PC-3 (cell line): Measurements from ENCODE around the gene SMNDC1. TPM values are rescaled to one million over a fixed set of nuclear protein-coding genes. Genes with fewer than 3 reads are reported as not detected.

Experiments
- ATAC-seq: fragments of 200-7000 bp; cut with Tn5 transposase; 2 replicates; pipeline ENCODE4 v1.9.1; 2020; ENCODE audit warnings: mild to moderate bottlenecking, moderate library complexity
- BruUV-seq: library from RNA; stranded (reverse); fragments of 400-500 nt; replicated peaks from 2 replicates; lab custom pipeline; 2021; lab: Mats Ljungman, UMichigan
- CTCF ChIA-PET: fragments of 300-600 bp; sonication (Branson Sonifier 250); formaldehyde crosslinking; loops from one replicate; lab custom pipeline; 2022; ENCODE audit warnings: antibody characterized with exemption; lab: Charles Lee
- POLR2A ChIA-PET: fragments of 300-600 bp; sonication (Branson Sonifier 250); formaldehyde crosslinking; loops from one replicate; lab custom pipeline; 2022; ENCODE audit warnings: antibody characterized with exemption; ENCODE audit not compliant: unreplicated experiment; lab: Charles Lee
- DNase-seq: peaks from one replicate; pipeline ENCODE4 v3.0.0-alpha.2; 2015
- H2AFZ ChIP-seq: fragments of 300-600 bp; sonication (generic); 2 replicates; pipeline ENCODE4 v1.6.0; 2016; ENCODE audit warnings: antibody characterized with exemption, low read length
- H3F3A ChIP-seq: fragments of 300-600 bp; sonication (generic); one replicate; pipeline ENCODE4 v1.6.0; 2017; ENCODE audit warnings: antibody characterized with exemption, low read length, control low read depth, mild to moderate bottlenecking; ENCODE audit not compliant: unreplicated experiment
- H3K27ac ChIP-seq: fragments of 300-600 bp; sonication (generic); 2 replicates; pipeline ENCODE4 v1.5.1; 2016; ENCODE audit warnings: mild to moderate bottlenecking, low read length
- H3K27me3 ChIP-seq: fragments of 300-600 bp; sonication (generic); 2 replicates; pipeline ENCODE4 v1.6.1; 2016; ENCODE audit warnings: low read length, mixed read lengths
- H3K36me3 ChIP-seq: fragments of 300-600 bp; sonication (generic); 2 replicates; pipeline ENCODE4 v1.6.1; 2016; ENCODE audit warnings: low read depth, mixed run types, low read length, mixed read lengths
- H3K4me1 ChIP-seq: fragments of 300-600 bp; sonication (generic); 2 replicates; pipeline ENCODE4 v1.5.1; 2016; ENCODE audit warnings: low read length; ENCODE audit not compliant: insufficient read depth
- H3K4me2 ChIP-seq: fragments of 300-600 bp; sonication (generic); 2 replicates; pipeline ENCODE4 v1.6.0; 2016; ENCODE audit warnings: low read length
- H3K4me3 ChIP-seq: fragments of 300-600 bp; sonication (generic); 2 replicates; pipeline ENCODE4 v1.5.1; 2016; ENCODE audit warnings: mild to moderate bottlenecking, low read length, mixed read lengths
- H3K79me2 ChIP-seq: fragments of 300-600 bp; sonication (generic); 2 replicates; pipeline ENCODE4 v1.6.1; 2017; ENCODE audit warnings: low read length, mixed read lengths
- H3K9ac ChIP-seq: fragments of 300-600 bp; sonication (generic); 2 replicates; pipeline ENCODE4 v1.6.0; 2016; ENCODE audit warnings: mild to moderate bottlenecking, low read length
- H3K9me2 ChIP-seq: fragments of 300-600 bp; sonication (generic); replicated peaks from 2 replicates; pipeline ENCODE4 v1.6.1; 2016; ENCODE audit warnings: mixed run types, low read length, mixed read lengths
- H3K9me3 ChIP-seq: fragments of 300-600 bp; sonication (generic); 2 replicates; pipeline ENCODE4 v1.6.1; 2016; ENCODE audit warnings: low read length, mixed read lengths
- H4K20me1 ChIP-seq: fragments of 300-600 bp; sonication (generic); 2 replicates; pipeline ENCODE4 v1.6.1; 2016; ENCODE audit warnings: low read length, mixed read lengths
- CTCF ChIP-seq: fragments of 300-600 bp; sonication (generic); conservative IDR thresholded peaks from 2 replicates; pipeline ENCODE4 v1.5.1; 2017; ENCODE audit warnings: antibody characterized with exemption, low read depth, mild to moderate bottlenecking, low read length
- EZH2 ChIP-seq: fragments of 300-600 bp; sonication (generic); IDR thresholded peaks from one replicate; pipeline ENCODE4 v1.6.1; 2017; ENCODE audit warnings: antibody characterized with exemption, mild to moderate bottlenecking, low read length; ENCODE audit not compliant: unreplicated experiment
- EZH2phosphoT487 ChIP-seq: fragments of 300-600 bp; sonication (generic); IDR thresholded peaks from 2 replicates; pipeline ENCODE4 v1.6.1; 2018; ENCODE audit warnings: mild to moderate bottlenecking, antibody characterized with exemption, low read length, borderline replicate concordance
- intact Hi-C: fragments of 100-400 bp; cut with micrococcal nuclease; formaldehyde crosslinking; loops from 2 replicates; pipeline ENCODE4 v1.9.0; 2023
- total RNA-seq: library from RNA; depleted of rRNA; stranded (reverse); fragments of >200 nt; gene quantifications from 2 replicates; pipeline ENCODE4 v1.2.3, GENCODE V29; 2014

Gene SMNDC1
- total RNA-seq, 1 experiment from 2014 or later, result 16.3 TPM

- POLR2A ChIA-PET, result no interaction called here
- no peak for ATAC-seq
These were observed 25.9 kb downstream of the SMNDC1 start for GRCh38 chr10:110278562-110279406.

DNA sequence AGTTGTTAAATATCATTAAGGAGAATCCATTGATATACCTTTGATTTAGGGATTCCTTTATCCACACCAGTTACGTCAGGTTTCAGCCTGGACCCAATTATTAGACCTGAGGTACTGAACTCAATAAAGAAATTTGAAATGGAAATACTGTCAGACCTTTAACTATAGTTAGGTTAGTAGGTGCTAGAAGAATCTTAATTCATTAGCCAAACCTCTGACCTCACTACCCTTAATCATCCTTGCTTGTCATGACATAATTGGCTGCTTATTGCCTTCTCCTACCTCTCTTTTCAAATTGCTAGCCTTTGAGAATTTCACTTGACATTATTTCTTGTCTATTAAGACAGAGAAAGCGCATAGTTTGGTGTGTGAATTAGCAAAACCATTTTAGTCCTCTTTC is 27.1 kb downstream of the SMNDC1 start:
- ATAC-seq (no peak), DNase-seq (no peak)
- H3K4me2 ChIP-seq, result no peak overlapping the region
- TF ChIP-seq CTCF (no peak), EZH2 (no peak), EZH2phosphoT487 (no peak)
- no peaks in the 10 kb centered on the region for H3K27me3 ChIP-seq
- no peak overlapping the region for H2AFZ ChIP-seq
- ChIA-PET CTCF (no interaction called here), POLR2A (no interaction called here)
- BruUV-seq, result no TSS peak
- no peak overlapping the region for H3K27ac ChIP-seq
- H3F3A ChIP-seq, result no peaks in the 10 kb centered on the region
- no peaks in the 10 kb centered on the region for H3K9me2 ChIP-seq
- H3K9ac ChIP-seq, result no peak overlapping the region
- H3K4me1 ChIP-seq, result no peaks in the 10 kb centered on the region
- H3K79me2 ChIP-seq, result no peaks in the 10 kb centered on the region
- H3K36me3 ChIP-seq, result no peaks in the 10 kb centered on the region
- no peak overlapping the region for H3K4me3 ChIP-seq
- intact Hi-C loops, result loop anchor here (5.0 kb wide), 1 partner anchor 50 kb away; no protein-coding TSS in a partner anchor
- no peaks in the 10 kb centered on the region for H4K20me1 ChIP-seq
- no peaks in the 10 kb centered on the region for H3K9me3 ChIP-seq

More at GRCh38 chr10:110278562-110279406, 25.9 kb downstream of the SMNDC1 start:
- Histone ChIP-seq H3K79me2 (no peaks in the 10 kb centered on the region), H3K9me3 (no peaks in the 10 kb centered on the region), H3F3A (no peaks in the 10 kb centered on the region), H2AFZ (peak overlapping the region; percentile 56), H3K4me2 (peak overlapping the region; percentile 38), H3K9ac (no peak overlapping the region), H3K4me3 (0 out of 2 replicates have a peak overlapping the region, but pooled peaks have one; percentile 32), H3K36me3 (no peaks in the 10 kb centered on the region), H3K27me3 (no peaks in the 10 kb centered on the region), H3K9me2 (no peaks in the 10 kb centered on the region), H3K4me1 (no peaks in the 10 kb centered on the region), H3K27ac (no peak overlapping the region), H4K20me1 (no peaks in the 10 kb centered on the region)
- CTCF ChIA-PET, result no interaction called here
- no peak for TF ChIP-seq CTCF
- TF ChIP-seq EZH2phosphoT487, result no peak
- TF ChIP-seq EZH2, result no peak
- DNase-seq, result no peak
- BruUV-seq, result no TSS peak
- intact Hi-C loops, result loop anchor here (1.0 to 5.0 kb wide), 2 partner anchors 51 to 141 kb away; no protein-coding TSS in a partner anchor

GRCh38 chr10:110276603-110277002 is 28.1 kb downstream of the SMNDC1 start:
- intact Hi-C loops, result loop anchor here (5.0 kb wide), 1 partner anchor 49 kb away; no protein-coding TSS in a partner anchor

More at GRCh38 chr10:110276603-110277002, 28.1 kb downstream of the SMNDC1 start:
- no peak overlapping the region for H3K4me2 ChIP-seq
- no TSS peak for BruUV-seq
- no peak overlapping the region for H3K4me3 ChIP-seq
- DNase-seq, result no peak
- no peaks in the 10 kb centered on the region for H3K4me1 ChIP-seq
- H3K9me3 ChIP-seq, result no peaks in the 10 kb centered on the region
- ChIA-PET CTCF (no interaction called here), POLR2A (no interaction called here)
- H3F3A ChIP-seq, result no peaks in the 10 kb centered on the region
- TF ChIP-seq EZH2phosphoT487, result no peak
- TF ChIP-seq EZH2, result no peak
- no peak for TF ChIP-seq CTCF
- no peak overlapping the region for H3K9ac ChIP-seq
- H3K27ac ChIP-seq, result no peak overlapping the region
- no peak overlapping the region for H2AFZ ChIP-seq
- no peaks in the 10 kb centered on the region for H3K9me2 ChIP-seq
- H3K27me3 ChIP-seq, result no peaks in the 10 kb centered on the region
- H3K36me3 ChIP-seq, result no peaks in the 10 kb centered on the region
- ATAC-seq, result no peak
- no peaks in the 10 kb centered on the region for H4K20me1 ChIP-seq
- no peaks in the 10 kb centered on the region for H3K79me2 ChIP-seq
